Lower leg skin (tissue), 4 donors: ENCODE results near the gene SGMS2. TPM values are rescaled to one million over a fixed set of nuclear protein-coding genes. Genes with fewer than 3 reads are reported as not detected.

Experiments used
- DNase-seq, 2 donors: peaks; one replicate each; pipeline ENCODE4 v3.0.0-alpha.2; 2019; ENCODE audit warnings: low spot score in 2 of 2
- H3K4me3 ChIP-seq: fragments of 200-600 bp; sonication (generic); 2 replicates; pipeline ENCODE4 v1.5.1; 2017; ENCODE audit warnings: mild to moderate bottlenecking, low read depth; ENCODE audit not compliant: poor library complexity, severe bottlenecking
- POLR2A ChIP-seq, 2 donors: fragments of 450-650 bp; IDR thresholded peaks; one replicate each; pipeline ENCODE4 v1.6.1; 2016 to 2017; ENCODE audit warnings: antibody characterized with exemption in 2 of 2, mild to moderate bottlenecking in 1 of 2, moderate library complexity in 1 of 2
- WGBS, 2 donors: methylation state at CpG; one replicate each; pipeline ENCODE4 v1.1.5; 2018; 5-methylcytosine and 5-hydroxymethylcytosine counted together
- intact Hi-C: fragments of 100-400 bp; cut with DNase I; formaldehyde crosslinking; loops from one replicate; pipeline ENCODE4 v1.15.0; 2023; ENCODE audit warnings: low total_unique reads
- total RNA-seq, 4 donors: library from RNA; depleted of rRNA; stranded (reverse); fragments of >200 nt; gene quantifications; one replicate each; pipeline ENCODE4 v1.1.0, GENCODE V29; 2016
- TF ChIP-seq, protein P1 (sequence below), 3 donors: fragments of 450-650 bp; IDR thresholded peaks; one replicate each; pipeline ENCODE4 v1.5.1; 2016; ENCODE audit warnings: antibody characterized with exemption in 3 of 3, mild to moderate bottlenecking in 3 of 3, moderate library complexity in 2 of 3

Gene SGMS2
- total RNA-seq, 4 donors from 2014 or later, result 38.7 to 81.5 (median 55.9) TPM

DNA sequence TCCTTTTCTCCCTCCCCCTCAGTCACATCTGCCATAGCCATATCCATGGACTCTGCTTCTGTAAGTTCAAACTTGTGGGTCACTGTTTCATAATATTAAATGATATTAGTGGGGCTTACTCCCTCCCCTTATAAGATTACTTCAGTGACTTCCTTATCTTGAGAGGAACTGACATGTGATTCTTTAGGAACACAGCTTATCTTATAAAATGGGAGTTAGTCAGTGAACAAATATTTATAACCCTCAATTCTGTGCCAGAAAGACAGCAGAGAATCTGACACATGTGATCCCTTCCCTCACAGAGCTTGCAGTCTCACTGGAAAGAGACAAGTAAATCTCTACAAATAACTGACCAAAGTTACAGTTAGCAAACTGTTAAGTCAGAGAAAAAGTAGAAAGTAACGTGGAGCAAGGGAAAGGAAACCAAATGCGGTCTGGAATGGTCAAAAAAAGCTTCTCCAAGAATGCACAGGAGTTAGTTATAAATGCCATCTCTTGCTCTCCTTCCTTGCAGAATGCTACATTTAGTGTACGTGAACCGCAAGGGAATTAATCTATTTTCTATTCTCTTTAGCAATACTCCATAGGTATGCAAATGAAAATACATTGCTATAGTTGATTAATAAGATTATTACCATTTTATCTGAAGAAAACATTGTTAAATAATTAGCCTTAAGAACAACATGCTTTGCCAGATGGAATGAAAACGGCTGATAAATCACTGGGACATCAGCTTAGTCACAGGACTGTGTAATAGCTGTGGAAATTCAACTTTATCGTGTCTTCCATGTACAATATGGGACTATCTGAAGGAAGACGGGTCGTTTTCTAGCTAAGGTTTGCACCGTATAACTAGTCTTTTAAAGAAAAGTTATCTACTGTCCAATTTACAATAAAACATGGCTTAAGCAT is 29.0 kb downstream of the SGMS2 start:
- intact Hi-C loops, result no loop called here

DNA sequence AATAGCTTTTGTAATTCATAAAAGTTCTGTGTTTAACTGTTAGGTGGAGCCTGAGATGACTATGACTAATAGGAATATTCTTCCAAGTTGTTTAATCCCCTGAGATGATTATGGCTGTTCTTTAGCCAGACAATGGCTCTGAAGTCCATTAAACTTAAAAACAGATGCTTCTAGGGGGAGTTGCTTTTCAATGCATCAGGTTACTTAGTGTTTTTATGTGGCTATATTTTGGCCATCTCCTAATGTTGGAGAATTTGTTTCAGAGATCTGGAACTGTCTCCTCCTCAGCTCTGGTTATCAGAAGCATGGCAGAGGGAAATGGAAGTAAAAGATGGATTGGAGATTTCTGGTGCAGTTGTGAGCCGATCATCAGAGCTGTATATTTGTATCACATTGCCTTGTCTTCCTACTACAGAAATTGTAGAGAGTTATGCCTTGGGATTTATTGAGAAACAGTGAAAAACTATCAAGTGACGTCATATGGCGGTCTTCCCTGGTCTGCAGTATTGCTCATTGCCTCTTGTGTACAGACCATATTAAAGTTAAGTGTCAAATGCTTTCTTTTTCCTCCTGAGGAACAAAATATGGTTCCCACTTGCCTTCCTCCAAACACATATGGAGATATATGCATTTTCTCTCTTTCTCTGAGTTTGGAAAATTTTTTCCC is 29.8 kb downstream of the SGMS2 start:
- H3K4me3 ChIP-seq, result no peak overlapping the region
- TF ChIP-seq POLR2A (IDR thresholded peaks at IDR 0.05), result no peak
- TF ChIP-seq, protein P1, sequence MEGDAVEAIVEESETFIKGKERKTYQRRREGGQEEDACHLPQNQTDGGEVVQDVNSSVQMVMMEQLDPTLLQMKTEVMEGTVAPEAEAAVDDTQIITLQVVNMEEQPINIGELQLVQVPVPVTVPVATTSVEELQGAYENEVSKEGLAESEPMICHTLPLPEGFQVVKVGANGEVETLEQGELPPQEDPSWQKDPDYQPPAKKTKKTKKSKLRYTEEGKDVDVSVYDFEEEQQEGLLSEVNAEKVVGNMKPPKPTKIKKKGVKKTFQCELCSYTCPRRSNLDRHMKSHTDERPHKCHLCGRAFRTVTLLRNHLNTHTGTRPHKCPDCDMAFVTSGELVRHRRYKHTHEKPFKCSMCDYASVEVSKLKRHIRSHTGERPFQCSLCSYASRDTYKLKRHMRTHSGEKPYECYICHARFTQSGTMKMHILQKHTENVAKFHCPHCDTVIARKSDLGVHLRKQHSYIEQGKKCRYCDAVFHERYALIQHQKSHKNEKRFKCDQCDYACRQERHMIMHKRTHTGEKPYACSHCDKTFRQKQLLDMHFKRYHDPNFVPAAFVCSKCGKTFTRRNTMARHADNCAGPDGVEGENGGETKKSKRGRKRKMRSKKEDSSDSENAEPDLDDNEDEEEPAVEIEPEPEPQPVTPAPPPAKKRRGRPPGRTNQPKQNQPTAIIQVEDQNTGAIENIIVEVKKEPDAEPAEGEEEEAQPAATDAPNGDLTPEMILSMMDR (IDR thresholded peaks at IDR 0.05), result no peak
- intact Hi-C loops, result no loop called here
- DNase-seq, result no peak
- WGBS, 2 donors, result 68 to 70% methylated on average over 3 of the region's 3 CpGs

More for the DNA sequence above, 29.0 kb downstream of the SGMS2 start:
- TF ChIP-seq POLR2A (IDR thresholded peaks at IDR 0.05), result no peak
- TF ChIP-seq, protein P1 (IDR thresholded peaks at IDR 0.05), result no peak
- H3K4me3 ChIP-seq, result no peak overlapping the region
- 43 to 44% methylated on average over 9 of the region's 9 CpGs for WGBS, 2 donors
- no peak for DNase-seq

- TF ChIP-seq POLR2A (IDR thresholded peaks at IDR 0.05), result no peak
- TF ChIP-seq, protein P1 (IDR thresholded peaks at IDR 0.05), result no peak
- no peak overlapping the region for H3K4me3 ChIP-seq
- intact Hi-C loops, result no loop called here
- no peak for DNase-seq
- WGBS, 2 donors, result 59 to 77% methylated on average over 3 of the region's 3 CpGs
Observed at GRCh38 chr4:107855723-107856122, 31.0 kb downstream of the SGMS2 start.

GRCh38 chr4:107856901-107857300 is 32.2 kb downstream of the SGMS2 start:
- no peak overlapping the region for H3K4me3 ChIP-seq
- no peak for DNase-seq
- intact Hi-C loops, result no loop called here
- WGBS, 2 donors, result 79 to 84% methylated on average over 1 of the region's 1 CpG
- no peak for TF ChIP-seq POLR2A (IDR thresholded peaks at IDR 0.05)
- TF ChIP-seq, protein P1 (IDR thresholded peaks at IDR 0.05), result no peak

- 85 to 86% methylated on average over 4 of the region's 4 CpGs for WGBS, 2 donors
- TF ChIP-seq, protein P1 (IDR thresholded peaks at IDR 0.05), result no peak
- no peak for TF ChIP-seq POLR2A (IDR thresholded peaks at IDR 0.05)
- H3K4me3 ChIP-seq, result no peak overlapping the region
- intact Hi-C loops, result no loop called here
- DNase-seq, result no peak
Observed at GRCh38 chr4:107857741-107858140, 33.0 kb downstream of the SGMS2 start.
